SU-DHL-6 (cell line): ENCODE data around the gene TRAF4.

Experiments used
- EZH2phosphoT487 ChIP-seq: fragments of 200-600 bp; sonication (generic), shearing (Covaris generic); conservative IDR thresholded peaks from 2 replicates; pipeline ENCODE4 v1.6.1; 2018; ENCODE audit warnings: mild to moderate bottlenecking, antibody characterized with exemption, low read length, moderate library complexity, mixed read lengths
- TF ChIP-seq, protein P1 (sequence below): fragments of 200-600 bp; sonication (generic); IDR thresholded peaks from one replicate; pipeline ENCODE4 v1.5.1; 2017; ENCODE audit warnings: antibody characterized with exemption, mild to moderate bottlenecking, low read length, moderate library complexity; ENCODE audit not compliant: insufficient read depth, poor library complexity, severe bottlenecking

DNA sequence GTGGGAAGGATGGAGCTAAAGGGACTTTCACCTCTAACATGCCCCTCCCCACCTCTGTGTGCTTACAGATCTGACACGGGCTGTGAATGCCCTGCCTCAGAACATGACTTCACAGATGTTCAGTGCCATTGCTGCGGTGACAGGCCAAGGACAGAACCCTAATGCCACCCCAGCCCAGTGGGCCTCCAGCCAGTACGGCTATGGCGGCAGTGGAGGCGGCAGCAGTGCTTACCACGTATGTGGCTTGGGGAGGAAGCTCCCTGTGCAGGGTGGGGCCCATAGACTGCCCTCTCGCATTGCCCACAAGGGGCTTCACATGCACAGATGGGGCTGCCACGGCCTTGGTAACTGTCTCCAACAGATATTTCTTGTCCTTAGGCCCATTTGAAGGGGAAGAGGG, 43.5 kb upstream of the TRAF4 start:
- TF ChIP-seq, protein P1, sequence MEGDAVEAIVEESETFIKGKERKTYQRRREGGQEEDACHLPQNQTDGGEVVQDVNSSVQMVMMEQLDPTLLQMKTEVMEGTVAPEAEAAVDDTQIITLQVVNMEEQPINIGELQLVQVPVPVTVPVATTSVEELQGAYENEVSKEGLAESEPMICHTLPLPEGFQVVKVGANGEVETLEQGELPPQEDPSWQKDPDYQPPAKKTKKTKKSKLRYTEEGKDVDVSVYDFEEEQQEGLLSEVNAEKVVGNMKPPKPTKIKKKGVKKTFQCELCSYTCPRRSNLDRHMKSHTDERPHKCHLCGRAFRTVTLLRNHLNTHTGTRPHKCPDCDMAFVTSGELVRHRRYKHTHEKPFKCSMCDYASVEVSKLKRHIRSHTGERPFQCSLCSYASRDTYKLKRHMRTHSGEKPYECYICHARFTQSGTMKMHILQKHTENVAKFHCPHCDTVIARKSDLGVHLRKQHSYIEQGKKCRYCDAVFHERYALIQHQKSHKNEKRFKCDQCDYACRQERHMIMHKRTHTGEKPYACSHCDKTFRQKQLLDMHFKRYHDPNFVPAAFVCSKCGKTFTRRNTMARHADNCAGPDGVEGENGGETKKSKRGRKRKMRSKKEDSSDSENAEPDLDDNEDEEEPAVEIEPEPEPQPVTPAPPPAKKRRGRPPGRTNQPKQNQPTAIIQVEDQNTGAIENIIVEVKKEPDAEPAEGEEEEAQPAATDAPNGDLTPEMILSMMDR, result no peak
- no peak for TF ChIP-seq EZH2phosphoT487
